Thyroid gland (tissue), 4 donors: ENCODE results near the gene UBL5.

Experiments
- CTCF ChIP-seq, 6 experiments: fragments of 200-600 bp in 3 of 6; fragments of 450-650 bp in 3 of 6; sonication (generic) in 3 of 6; IDR thresholded peaks; one replicate each; pipeline ENCODE4 v1.5.1; 2016 to 2019; ENCODE audit warnings: antibody characterized with exemption in 6 of 6, mild to moderate bottlenecking in 2 of 6, inconsistent platforms in 1 of 6, moderate library complexity in 1 of 6
- POLR2A ChIP-seq, 2 donors: fragments of 450-650 bp; IDR thresholded peaks; one replicate each; pipeline ENCODE4 v1.6.1; 2017; ENCODE audit warnings: antibody characterized with exemption in 2 of 2, mild to moderate bottlenecking in 2 of 2, moderate library complexity in 1 of 2

- no peak for TF ChIP-seq CTCF (IDR thresholded peaks at IDR 0.05)
- no peak for TF ChIP-seq POLR2A (IDR thresholded peaks at IDR 0.05)
Measured at GRCh38 chr19:9811139-9811538, 16.6 kb upstream of the UBL5 start.
